ENCODE results near the gene HPRT1. TPM values are rescaled to one million over a fixed set of nuclear protein-coding genes. Genes with fewer than 3 reads are reported as not detected.
A peak's percentile ranks its signal among the peaks of the same experiment; 100 is the strongest.
"Not testable (repeated sequence)": the region's sequence is repeated elsewhere in the genome, so short reads cannot be mapped to it uniquely, and the experiment has no call there.

The HPRT1 gene
- 10 to 100 TPM; 44.4 to 49.8 (median 47.5) TPM for polyA plus RNA-seq (ENCODE audit: insufficient read length in 4 of 4)

- peak in 3 of 4 donors; percentile 48 to 53 (median 48) for DNase-seq (ENCODE audit: low read depth in 4 of 4, low spot score in 3 of 4)
Observed at GRCh38 chrX:134460005-134460861, at the start of gene HPRT1. TSS of gene HPRT1 (plus strand) at chrX:134460165. CDS start at chrX:134460312, 147 bp downstream.

GRCh38 chrX:134416087-134416486 is 43.9 kb upstream of the HPRT1 start:
- DNase-seq (ENCODE audit: low read depth in 4 of 4, low spot score in 3 of 4): no peak

- no peak for DNase-seq (ENCODE audit: low read depth in 4 of 4, low spot score in 3 of 4)
Observed at GRCh38 chrX:134418317-134419113, 41.5 kb upstream of the HPRT1 start.

- DNase-seq (ENCODE audit: low read depth in 4 of 4, low spot score in 3 of 4): no peak
Observed at GRCh38 chrX:134419784-134420183, 40.2 kb upstream of the HPRT1 start.

- no peak for DNase-seq (ENCODE audit: low read depth in 4 of 4, low spot score in 3 of 4)
Observed at GRCh38 chrX:134423606-134424005, 36.4 kb upstream of the HPRT1 start.

- DNase-seq (ENCODE audit: low read depth in 4 of 4, low spot score in 3 of 4): no peak
Observed at GRCh38 chrX:134426281-134426680, 33.7 kb upstream of the HPRT1 start.

- no peak for DNase-seq (ENCODE audit: low read depth in 4 of 4, low spot score in 3 of 4)
Observed at GRCh38 chrX:134431894-134432293, 28.1 kb upstream of the HPRT1 start.

- DNase-seq (ENCODE audit: low read depth in 4 of 4, low spot score in 3 of 4): no peak
Observed at GRCh38 chrX:134435894-134436293, 24.1 kb upstream of the HPRT1 start.

- no peak for DNase-seq (ENCODE audit: low read depth in 4 of 4, low spot score in 3 of 4)
Observed at GRCh38 chrX:134443020-134443419, 16.9 kb upstream of the HPRT1 start.

- DNase-seq (ENCODE audit: low read depth in 4 of 4, low spot score in 3 of 4): no peak
Observed at GRCh38 chrX:134443461-134443860, 16.5 kb upstream of the HPRT1 start.

GRCh38 chrX:134444681-134445080 is 15.3 kb upstream of the HPRT1 start:
- DNase-seq (ENCODE audit: low read depth in 4 of 4, low spot score in 3 of 4): no peak

GRCh38 chrX:134452596-134452995 is 7.4 kb upstream of the HPRT1 start:
- no peak for DNase-seq (ENCODE audit: low read depth in 4 of 4, low spot score in 3 of 4)

- no peak for DNase-seq (ENCODE audit: low read depth in 4 of 4, low spot score in 3 of 4)
Observed at GRCh38 chrX:134453631-134454030, 6.3 kb upstream of the HPRT1 start.

- DNase-seq (ENCODE audit: low read depth in 4 of 4, low spot score in 3 of 4): no peak
Observed at GRCh38 chrX:134454506-134454905, 5.5 kb upstream of the HPRT1 start.

GRCh38 chrX:134457708-134458107 is 2.3 kb upstream of the HPRT1 start:
- DNase-seq (ENCODE audit: low read depth in 4 of 4, low spot score in 3 of 4): no peak

- DNase-seq (ENCODE audit: low read depth in 4 of 4, low spot score in 3 of 4): no peak
Observed at GRCh38 chrX:134459683-134460004, 321 bp upstream of the HPRT1 start.

GRCh38 chrX:134460862-134461220 is 876 bp downstream of the HPRT1 start:
- no peak for DNase-seq (ENCODE audit: low read depth in 4 of 4, low spot score in 3 of 4)

- DNase-seq (ENCODE audit: low read depth in 4 of 4, low spot score in 3 of 4): no peak
Observed at GRCh38 chrX:134461437-134461836, 1.5 kb downstream of the HPRT1 start.

- DNase-seq (ENCODE audit: low read depth in 4 of 4, low spot score in 3 of 4): no peak
Observed at GRCh38 chrX:134462927-134463326, 3.0 kb downstream of the HPRT1 start.

GRCh38 chrX:134464453-134464852 is 4.5 kb downstream of the HPRT1 start:
- DNase-seq (ENCODE audit: low read depth in 4 of 4, low spot score in 3 of 4): not testable (repeated sequence)

GRCh38 chrX:134469486-134469885 is 9.5 kb downstream of the HPRT1 start:
- DNase-seq (ENCODE audit: low read depth in 4 of 4, low spot score in 3 of 4): no peak

- no peak for DNase-seq (ENCODE audit: low read depth in 4 of 4, low spot score in 3 of 4)
Observed at GRCh38 chrX:134470013-134470412, 10.0 kb downstream of the HPRT1 start.
